Sigmoid colon (tissue), 4 donors: Measurements from ENCODE around the gene HIVEP1.

ENCODE experiments used
- EP300 ChIP-seq, 4 donors: sonication (generic); formaldehyde crosslinking; IDR thresholded peaks; one replicate each; pipeline ENCODE4 v1.6.1; 2017; ENCODE audit warnings: antibody characterized with exemption in 4 of 4
- POLR2A ChIP-seq, 2 donors: fragments of 450-650 bp; IDR thresholded peaks; one replicate each; pipeline ENCODE4 v1.6.1; 2016; ENCODE audit warnings: antibody characterized with exemption in 2 of 2, mild to moderate bottlenecking in 2 of 2, moderate library complexity in 2 of 2
- TF ChIP-seq, protein P1 (sequence below), 4 experiments: fragments of 450-650 bp in 3 of 4; fragments of 200-600 bp in 1 of 4; IDR thresholded peaks; one replicate each; pipeline ENCODE4 v1.5.1; 2016 to 2019; ENCODE audit warnings: antibody characterized with exemption in 4 of 4, mild to moderate bottlenecking in 3 of 4, moderate library complexity in 2 of 4

DNA sequence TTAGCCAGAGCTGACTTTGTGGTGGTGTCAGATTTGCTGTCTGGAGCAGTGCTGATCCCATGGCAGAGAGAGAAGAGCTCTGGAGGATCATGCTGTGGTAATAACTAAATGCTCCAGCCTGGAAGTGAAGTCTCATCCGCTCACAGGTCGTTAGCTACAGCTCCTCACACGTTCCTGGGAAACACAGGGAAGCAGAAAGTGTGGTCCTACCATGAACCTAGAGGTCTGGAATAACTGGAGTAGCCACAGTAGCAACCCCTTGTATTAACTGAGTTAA lies 2.7 kb downstream of the HIVEP1 start:
- TF ChIP-seq, protein P1, sequence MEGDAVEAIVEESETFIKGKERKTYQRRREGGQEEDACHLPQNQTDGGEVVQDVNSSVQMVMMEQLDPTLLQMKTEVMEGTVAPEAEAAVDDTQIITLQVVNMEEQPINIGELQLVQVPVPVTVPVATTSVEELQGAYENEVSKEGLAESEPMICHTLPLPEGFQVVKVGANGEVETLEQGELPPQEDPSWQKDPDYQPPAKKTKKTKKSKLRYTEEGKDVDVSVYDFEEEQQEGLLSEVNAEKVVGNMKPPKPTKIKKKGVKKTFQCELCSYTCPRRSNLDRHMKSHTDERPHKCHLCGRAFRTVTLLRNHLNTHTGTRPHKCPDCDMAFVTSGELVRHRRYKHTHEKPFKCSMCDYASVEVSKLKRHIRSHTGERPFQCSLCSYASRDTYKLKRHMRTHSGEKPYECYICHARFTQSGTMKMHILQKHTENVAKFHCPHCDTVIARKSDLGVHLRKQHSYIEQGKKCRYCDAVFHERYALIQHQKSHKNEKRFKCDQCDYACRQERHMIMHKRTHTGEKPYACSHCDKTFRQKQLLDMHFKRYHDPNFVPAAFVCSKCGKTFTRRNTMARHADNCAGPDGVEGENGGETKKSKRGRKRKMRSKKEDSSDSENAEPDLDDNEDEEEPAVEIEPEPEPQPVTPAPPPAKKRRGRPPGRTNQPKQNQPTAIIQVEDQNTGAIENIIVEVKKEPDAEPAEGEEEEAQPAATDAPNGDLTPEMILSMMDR (IDR thresholded peaks at IDR 0.05) = no peak
- TF ChIP-seq EP300 (IDR thresholded peaks at IDR 0.05) (no peak), POLR2A (IDR thresholded peaks at IDR 0.05) (no peak)
